T-helper 2 cell treated with Interferon-gamma antibody and Interleukin-4, amounts not matched to agents 5 μg/mL and 100 μg/mL, for 36 hours (primary cell): ENCODE measurements around the gene MTSS2.
"Not testable (repeated sequence)": the region's sequence is repeated elsewhere in the genome, so short reads cannot be mapped to it uniquely, and the experiment has no call there.

Source experiments
- DNase-seq: peaks from one replicate; pipeline ENCODE4 v3.0.0; 2021; ENCODE audit warnings: low spot score
- H3K27ac Mint-ChIP-seq: one replicate; pipeline ENCODE4 v1.8.0; 2021; ENCODE audit warnings: mild to moderate bottlenecking, mixed read lengths
- H3K27me3 Mint-ChIP-seq: one replicate; pipeline ENCODE4 v1.8.0; 2021; ENCODE audit warnings: low read depth, mixed read lengths
- H3K36me3 Mint-ChIP-seq: one replicate; pipeline ENCODE4 v1.8.0; 2021; ENCODE audit warnings: low read depth, mixed read lengths
- H3K4me1 Mint-ChIP-seq: one replicate; pipeline ENCODE4 v1.8.0; 2021; ENCODE audit warnings: low read depth, mixed read lengths
- H3K4me3 Mint-ChIP-seq: one replicate; pipeline ENCODE4 v1.8.0; 2022; ENCODE audit warnings: mild to moderate bottlenecking, moderate library complexity, mixed read lengths
- H3K9me3 Mint-ChIP-seq: one replicate; pipeline ENCODE4 v1.8.0; 2021; ENCODE audit warnings: mixed read lengths

Gene MTSS2

DNA sequence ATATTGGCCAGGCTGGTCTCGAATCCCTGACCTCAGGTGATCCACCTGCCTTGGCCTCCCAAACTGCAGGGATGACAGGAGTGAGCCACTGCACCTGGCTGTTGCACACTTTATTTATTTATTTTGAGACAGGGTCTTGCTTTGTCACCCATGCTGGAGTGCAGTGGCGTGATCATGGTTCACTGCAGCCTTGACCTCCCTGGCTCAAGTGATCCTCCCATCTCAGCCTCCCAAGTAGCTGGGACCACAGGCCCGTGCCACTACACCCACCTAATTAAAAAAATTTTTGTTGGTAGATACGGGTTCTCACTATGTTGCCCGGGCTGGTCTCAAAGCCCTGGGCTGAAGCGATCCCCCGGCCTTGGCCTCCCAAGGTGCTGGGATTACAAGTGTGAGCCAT lies 42.6 kb downstream of the MTSS2 start:
- peaks cover 16% of the 10 kb centered on the region for H3K27me3 Mint-ChIP-seq
- DNase-seq, H3K9me3 Mint-ChIP-seq, H3K4me1 Mint-ChIP-seq, H3K4me3 Mint-ChIP-seq, H3K36me3 Mint-ChIP-seq, H3K27ac Mint-ChIP-seq: not testable (repeated sequence)

DNA sequence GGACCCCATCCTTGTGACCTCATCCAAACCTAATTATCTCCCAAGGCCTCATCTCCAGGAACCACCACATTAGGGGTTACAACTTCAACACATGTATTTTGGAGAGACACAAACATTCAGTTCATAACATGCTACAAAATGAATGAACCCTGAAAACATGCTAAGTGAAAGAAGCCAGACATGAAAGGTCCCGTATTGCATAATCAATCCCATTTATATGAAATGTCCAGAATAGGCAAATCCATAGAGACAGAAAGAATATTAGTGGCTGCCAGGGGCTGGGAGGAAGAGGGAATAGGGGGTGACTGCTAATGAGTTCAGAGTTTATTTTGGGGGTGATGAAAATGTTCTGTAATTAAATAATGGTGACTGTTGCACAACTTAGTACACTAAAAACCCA lies 43.2 kb downstream of the MTSS2 start:
- Mint-ChIP-seq H3K27me3 (peaks cover 16% of the 10 kb centered on the region), H3K9me3 (no peaks in the 10 kb centered on the region), H3K4me3 (no peak overlapping the region), H3K4me1 (no peaks in the 10 kb centered on the region), H3K27ac (no peak overlapping the region), H3K36me3 (no peaks in the 10 kb centered on the region)
- DNase-seq = no peak

- H3K27me3 Mint-ChIP-seq = peaks cover 15% of the 10 kb centered on the region
- H3K4me1 Mint-ChIP-seq = no peaks in the 10 kb centered on the region
- H3K9me3 Mint-ChIP-seq = no peaks in the 10 kb centered on the region
- no peaks in the 10 kb centered on the region for H3K36me3 Mint-ChIP-seq
- H3K27ac Mint-ChIP-seq = no peak overlapping the region
- no peak overlapping the region for H3K4me3 Mint-ChIP-seq
- DNase-seq = no peak
These were observed 46.8 kb downstream of the MTSS2 start for GRCh38 chr16:70638814-70639792.
